HG02759 (cell line): ENCODE results near the gene SPHK1.

Experiments used
- ATAC-seq: cut with Tn5 transposase; IDR thresholded peaks from one replicate; pipeline ENCODE4 v1.9.1; 2021; ENCODE audit warnings: mild to moderate bottlenecking, moderate library complexity; ENCODE audit not compliant: unreplicated experiment

The SPHK1 gene

GRCh38 chr17:76405967-76406647 is 21.7 kb downstream of the SPHK1 start:
- ATAC-seq, result no peak

- no peak for ATAC-seq
Measured at GRCh38 chr17:76407509-76407908, 23.1 kb downstream of the SPHK1 start.

DNA sequence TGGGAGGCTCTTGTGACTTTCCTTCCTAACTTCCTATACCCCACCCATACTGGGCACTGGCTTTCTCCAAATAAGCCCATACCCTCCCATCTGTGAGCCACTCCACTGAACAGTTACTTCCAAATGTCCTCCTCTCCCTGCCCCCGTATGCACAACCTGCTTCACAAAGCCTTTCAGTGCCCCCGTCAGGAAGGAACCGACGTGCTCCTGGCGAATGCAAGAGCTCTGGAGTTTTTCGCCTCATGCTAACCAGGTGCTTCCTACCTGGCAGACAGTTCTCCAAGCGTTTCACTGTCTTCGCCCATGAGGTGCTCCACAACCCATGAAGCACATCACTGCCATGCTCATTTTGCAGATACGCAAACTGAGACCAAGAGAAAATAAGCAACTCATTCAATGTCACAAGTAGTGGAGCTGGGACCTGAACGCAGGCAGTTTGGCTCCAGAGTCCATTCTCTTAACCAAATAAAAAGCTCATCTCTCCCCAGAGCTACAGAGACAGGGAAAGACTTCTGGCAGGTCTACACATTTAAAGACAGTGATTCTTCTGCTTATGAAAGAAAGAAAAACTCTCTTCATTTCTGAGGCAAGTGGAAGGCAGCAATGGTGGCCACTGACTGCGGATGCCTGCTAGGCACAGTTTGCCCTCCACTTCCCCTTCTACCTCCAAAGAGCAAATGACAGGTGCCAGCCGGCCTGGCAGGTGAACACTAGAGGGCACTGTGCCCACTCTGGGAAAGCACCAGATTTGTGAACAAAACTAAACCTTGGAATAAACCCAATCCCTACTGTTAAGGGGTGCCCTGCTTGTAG is 23.8 kb downstream of the SPHK1 start:
- ATAC-seq, result no peak

DNA sequence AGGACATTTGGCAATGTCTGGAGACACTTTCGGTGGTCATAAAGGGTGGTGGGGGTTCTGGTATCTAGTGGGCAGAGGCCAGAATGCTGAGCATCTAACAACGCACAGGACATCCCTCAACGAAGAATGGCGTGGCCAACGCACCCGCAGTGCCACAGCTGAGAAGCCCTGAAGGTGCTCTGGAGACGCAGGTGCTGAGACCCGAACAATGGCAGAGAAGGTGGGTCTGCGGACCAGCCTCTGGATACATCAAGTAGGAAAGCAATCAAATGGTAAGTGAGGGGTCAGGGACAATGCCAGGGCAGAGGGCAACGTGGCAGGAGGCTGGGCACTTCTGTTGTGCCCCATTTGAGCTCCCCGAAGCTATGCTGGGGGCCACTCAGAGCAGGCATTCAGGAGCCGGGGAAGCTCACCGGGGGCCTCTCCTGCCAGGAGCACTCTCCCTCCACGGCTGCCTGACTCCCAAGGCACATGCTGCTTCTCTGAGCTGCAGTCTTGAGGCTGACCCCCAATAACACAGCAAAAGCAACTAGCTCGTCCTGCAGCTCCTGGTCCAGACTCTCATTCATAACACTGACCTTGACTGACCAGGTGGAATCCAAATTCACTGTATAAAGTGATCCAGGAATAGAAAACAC is 26.0 kb downstream of the SPHK1 start:
- no peak for ATAC-seq

DNA sequence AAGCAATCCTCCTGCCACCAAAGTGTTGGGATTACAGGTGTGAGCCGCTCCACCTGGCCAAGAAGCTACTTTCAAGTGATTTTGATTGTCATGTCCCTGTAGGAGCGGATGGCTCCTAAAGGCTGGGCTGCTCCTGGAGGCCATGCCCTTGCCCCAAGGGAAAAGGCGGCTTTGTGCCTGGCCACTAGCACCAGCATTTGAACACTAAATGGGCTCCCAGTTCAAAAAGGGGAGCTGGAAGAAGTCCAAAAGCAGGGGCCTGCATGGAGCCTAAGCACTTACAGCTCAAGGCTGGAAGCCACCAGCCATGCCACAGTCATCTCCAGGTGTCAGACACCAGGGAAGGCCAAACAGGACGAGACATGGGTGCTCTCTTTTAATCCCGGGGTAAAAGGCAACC is 26.8 kb downstream of the SPHK1 start:
- ATAC-seq, result no peak

DNA sequence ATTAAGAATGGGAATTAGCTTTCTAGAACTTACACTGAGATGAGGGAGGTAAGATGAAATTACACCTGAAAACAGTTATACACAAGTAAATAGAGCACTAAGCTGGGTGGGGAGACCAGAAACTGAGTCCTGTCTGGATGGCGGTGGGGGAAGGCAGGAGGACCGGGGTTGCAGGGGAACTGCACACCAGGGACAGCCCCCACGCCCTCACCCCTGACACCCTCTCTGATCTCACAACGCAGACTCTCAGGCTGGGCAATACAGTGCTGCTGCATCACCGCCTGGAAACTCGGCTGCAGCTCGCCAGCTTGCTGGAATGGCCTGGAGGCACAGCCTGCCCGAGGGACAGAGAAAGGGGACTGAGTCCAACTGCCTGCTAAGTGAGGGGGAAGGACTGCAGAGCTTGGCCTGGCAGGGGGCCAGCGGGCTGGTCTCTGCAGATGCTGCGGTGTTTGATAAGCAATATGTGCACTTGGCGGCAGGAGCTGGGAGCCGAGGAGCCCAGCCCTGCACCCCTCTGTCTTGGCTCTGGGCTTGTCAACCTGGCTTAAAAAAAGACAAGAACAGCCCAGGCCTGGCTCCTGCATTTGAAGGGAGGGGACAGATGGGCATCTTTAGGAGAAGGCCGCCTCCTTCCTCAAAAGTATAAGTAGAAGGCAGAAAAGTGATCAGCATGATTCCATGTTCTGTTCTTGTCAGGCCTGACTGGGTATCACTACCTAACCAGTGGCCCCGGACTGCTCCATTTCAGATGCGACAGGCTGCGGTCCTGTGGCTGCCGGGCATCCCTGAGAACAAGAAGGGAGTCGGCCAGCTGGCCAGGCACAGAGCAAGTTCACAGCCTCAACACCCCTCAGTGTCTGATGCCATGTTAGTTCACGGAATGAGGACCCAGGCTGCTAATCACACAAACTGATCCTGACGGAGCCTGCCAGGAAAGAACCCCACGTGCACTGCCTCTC is 30.2 kb downstream of the SPHK1 start:
- no peak for ATAC-seq

- ATAC-seq, result no peak
Measured at GRCh38 chr17:76415786-76416185, 31.4 kb downstream of the SPHK1 start.

DNA sequence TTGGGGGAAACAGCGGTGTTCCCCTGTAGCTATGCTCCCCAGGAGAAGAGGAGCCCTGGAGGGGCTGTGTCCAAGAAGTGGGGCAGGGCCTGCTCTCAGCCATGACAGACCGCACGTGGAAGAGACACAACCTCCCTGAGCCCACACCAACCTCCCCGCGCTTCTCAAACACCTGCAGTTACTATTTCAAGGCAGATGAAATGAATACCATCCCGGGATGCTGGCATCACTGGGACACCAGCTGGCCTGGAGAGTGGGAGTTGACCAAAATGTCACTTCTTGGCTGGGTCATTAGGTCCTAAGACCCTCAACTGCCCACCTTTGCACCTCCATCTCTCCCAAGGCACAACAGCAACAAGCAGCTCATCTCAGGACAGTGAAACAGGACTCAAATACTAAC is 32.0 kb downstream of the SPHK1 start:
- no peak for ATAC-seq

- ATAC-seq, result no peak
Measured at GRCh38 chr17:76416899-76417298, 32.5 kb downstream of the SPHK1 start.

DNA sequence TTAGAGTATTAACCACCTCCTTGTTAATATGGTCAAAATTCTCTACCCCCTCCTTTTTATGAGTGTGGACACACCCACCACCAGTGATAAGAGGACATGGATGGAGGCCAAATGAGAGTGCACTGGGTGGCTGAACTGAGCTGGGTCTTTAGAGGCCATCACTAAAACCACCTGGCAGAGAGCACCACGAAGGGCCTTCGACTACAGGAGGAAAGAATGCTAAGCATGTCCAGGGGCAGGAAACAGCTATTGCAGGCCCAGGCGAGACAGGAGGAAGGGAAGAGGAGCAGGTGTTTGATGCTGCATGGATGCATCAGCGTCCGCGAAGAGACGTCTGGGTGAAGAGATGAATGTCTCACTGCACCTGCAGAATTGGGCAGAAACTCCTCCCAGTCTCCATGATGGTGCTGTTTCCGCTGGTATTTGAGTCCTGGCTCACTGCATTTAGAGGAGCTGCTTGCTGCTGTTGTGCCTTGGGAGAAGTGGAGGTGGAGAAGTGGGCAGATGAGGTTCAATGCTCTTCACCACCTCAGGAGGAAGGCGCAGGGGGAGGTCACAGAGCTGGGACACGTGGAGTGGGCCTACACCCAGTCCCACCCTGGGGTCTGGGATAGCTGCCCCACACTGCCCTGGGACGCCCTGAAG is 33.2 kb downstream of the SPHK1 start:
- ATAC-seq, result no peak

DNA sequence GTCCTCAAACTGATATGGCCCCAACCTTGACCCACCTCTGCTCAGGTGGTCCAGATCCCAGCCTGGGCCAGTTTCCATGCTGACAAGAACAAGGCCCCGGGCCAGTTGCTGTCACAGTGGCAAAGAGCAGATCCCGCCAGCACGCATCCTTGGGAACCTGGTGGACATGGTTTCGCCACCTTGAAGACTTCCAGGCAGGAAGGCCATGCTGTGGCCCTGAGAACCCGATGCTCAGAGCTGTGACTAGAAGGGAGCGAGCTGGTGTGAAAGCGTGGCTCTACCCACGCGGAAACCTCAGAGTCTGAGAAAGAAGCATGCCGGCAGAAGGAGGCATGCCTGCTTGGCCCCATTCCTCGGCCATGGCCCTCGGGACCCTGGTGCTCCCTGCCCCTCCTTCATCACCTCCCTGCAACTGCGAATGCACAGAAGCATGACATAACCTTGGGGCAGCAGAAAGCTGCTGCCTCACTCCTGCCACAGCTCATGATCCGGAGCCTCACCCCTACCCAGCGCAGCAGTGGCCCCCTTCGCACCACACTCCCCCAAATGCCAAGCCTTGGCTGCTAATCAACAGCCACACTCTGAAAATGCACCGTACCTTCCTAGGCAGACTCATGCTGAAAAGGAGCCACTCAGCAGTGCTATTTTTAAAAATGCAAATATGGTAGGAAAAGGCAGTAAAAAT is 35.3 kb downstream of the SPHK1 start:
- ATAC-seq, result no peak

DNA sequence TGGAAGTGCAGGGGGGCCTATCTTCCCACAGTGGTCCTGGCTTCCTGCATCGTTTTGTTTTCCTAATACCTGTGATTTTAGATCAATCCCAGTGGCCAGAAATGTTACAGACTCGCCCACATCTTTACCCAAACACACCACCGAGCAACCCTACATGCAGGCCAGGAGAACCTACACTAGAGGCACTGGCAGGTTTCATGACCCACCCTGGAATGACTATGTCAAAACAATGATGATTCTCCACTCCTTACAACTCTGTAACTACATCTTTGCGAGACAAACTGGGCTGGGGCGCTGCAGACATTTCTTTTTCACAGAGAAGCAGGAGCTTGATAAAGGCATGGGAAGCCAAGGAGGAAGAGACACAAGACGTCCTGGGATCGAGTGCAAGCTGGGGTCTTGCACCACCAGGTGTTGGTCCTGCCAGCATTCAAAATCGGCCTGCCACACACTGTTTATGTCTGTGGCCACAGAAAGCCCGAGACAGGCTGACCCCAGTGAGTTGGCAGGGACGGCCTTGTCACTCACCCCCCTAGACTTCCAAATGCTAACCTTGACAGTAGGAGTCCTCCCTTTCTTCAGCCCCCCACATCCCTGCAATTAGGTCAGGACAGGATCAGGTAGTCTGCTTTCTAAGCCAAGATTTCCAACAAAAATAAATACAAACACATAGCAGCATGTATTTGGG is 36.1 kb downstream of the SPHK1 start:
- no peak for ATAC-seq

DNA sequence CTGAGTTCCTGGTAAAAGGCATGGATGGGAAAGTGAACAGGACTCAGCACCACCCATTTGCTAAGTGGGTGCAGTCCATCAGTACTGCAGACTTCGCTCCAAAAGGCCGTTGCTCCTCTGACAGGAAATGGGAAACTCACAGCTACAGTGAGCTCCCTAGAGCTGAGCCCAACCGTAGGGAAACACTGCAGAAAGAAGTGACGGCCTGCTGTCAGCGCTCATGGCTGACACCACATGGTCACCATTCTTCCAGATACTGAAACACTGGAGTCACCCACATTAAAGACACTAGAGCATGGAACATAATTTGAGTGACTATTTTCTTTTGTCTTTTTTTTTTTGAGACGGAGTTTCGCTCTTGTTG is 36.6 kb downstream of the SPHK1 start:
- ATAC-seq, result no peak

DNA sequence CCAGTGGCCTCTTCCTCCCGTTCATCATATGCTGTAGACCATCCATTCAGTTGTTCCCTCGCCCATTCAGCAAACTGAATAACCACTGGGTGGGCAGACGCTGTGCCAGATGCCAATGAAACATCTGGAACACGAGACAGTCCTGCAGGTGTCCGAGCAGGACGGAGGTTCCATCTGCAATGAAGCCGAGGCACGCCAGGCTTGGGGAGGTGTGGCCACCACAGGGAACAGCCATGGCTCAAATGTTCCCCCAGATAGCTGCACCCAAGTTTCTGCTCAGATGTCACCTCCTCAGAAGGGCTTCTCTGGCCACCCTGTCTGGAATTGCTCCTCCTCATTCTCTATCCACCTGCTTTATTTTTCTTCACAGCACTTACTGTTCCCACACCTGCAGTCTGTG is 38.0 kb downstream of the SPHK1 start:
- no peak for ATAC-seq

GRCh38 chr17:76422860-76423259 is 38.5 kb downstream of the SPHK1 start:
- ATAC-seq, result no peak

DNA sequence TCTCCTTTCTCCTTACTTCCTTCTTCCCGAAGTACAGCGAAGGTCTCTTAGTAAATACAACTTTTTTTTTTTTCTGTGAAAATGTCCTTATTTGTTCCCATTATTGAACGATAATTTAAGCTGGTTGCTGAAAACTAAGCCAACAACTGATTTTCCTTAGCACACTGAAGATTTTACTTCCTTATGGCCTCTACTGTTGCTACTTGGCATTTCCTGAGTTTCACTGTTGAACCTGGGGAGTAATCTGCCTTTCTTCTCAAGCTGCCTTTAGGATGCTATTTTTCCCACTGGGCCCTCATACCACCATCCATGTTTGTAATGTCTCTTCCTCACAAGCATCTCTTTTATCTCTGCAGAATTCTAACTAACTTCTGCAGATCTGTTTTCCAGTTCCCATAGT is 42.4 kb downstream of the SPHK1 start:
- no peak for ATAC-seq

DNA sequence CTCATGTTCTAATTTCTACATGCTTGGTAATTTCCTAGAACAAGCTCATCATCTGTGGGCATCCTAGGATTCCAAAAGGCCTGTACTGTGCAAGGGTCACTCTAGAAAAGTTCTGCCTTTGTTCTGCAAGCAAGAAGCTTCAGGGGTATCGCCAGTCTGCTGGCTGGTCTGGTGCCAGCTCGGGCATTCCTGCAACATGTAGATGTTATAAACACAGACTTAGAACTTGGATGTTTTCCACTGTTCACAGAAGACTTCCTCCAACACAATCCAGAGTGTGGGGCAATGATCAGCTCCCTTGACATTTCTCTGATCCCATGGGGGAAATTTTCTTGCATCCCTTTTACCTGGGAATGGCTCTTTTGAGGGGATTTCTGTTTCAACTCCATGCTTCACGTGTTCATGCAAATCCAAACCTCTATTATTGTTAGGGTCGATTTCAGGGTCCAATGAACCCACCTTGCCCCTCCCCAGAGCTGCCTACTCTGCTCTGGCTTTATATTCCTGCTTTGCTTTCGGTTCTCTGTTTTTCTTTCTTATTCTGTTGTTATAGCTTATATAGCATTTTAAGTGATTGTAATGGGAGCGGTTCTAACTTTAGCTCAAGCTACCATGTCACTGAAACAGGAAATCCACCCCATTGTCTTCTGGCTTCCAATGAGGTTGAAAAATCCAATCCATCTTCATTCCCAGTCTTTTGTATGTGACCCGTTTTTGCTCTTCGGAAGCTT is 43.3 kb downstream of the SPHK1 start:
- no peak for ATAC-seq

DNA sequence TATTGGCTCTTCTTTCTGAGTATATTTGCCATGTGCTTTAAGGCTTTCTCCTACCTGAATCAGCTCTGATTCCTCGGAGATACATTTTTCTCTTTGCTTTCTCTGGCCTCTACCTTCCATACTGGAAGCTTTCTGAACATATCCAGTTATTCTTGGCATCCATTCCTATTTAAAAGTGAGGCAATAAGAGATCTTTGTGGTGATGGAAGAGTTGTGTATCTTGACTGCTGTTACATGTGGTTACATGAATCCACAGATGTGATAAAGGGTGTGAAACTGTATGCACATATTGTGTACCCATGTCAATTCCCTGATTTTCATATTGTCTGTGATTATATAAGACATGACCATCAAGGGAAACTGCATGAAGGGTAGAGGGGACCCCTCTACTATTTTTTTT is 44.1 kb downstream of the SPHK1 start:
- ATAC-seq, result no peak

GRCh38 chr17:76431509-76431908 is 47.1 kb downstream of the SPHK1 start:
- ATAC-seq, result no peak
